Esophagus muscularis mucosa (tissue), 4 donors: ENCODE measurements around the gene ADAT1. TPM values are rescaled to one million over a fixed set of nuclear protein-coding genes. Genes with fewer than 3 reads are reported as not detected.

Experiments
- DNase-seq: peaks from one replicate; pipeline ENCODE4 v3.0.0-alpha.2; 2017; ENCODE audit errors: extremely low spot score
- H3K27ac ChIP-seq, 4 donors: fragments of 200-600 bp; sonication (generic); replicated peaks in 1 of 4; 1 replicate in 3 of 4; 2 replicates in 1 of 4; pipeline ENCODE4 v1.5.1; 2016 to 2019; ENCODE audit warnings: mild to moderate bottlenecking in 1 of 4
- H3K27me3 ChIP-seq, 4 donors: fragments of 200-600 bp; sonication (generic); one replicate each; pipeline versions ENCODE4 v1.5.1 to v1.6.0; 2016 to 2019
- H3K36me3 ChIP-seq, 4 donors: fragments of 200-600 bp; sonication (generic); one replicate each; pipeline ENCODE4 v1.5.1; 2016 to 2019
- H3K4me1 ChIP-seq, 4 donors: fragments of 200-600 bp; sonication (generic); one replicate each; pipeline ENCODE4 v1.5.1; 2016 to 2019
- H3K4me3 ChIP-seq, 4 donors: fragments of 200-600 bp; sonication (generic); 1 replicate in 2 of 4; 2 replicates in 2 of 4; pipeline ENCODE4 v1.5.1; 2016 to 2019; ENCODE audit warnings: mild to moderate bottlenecking in 4 of 4, moderate library complexity in 1 of 4
- H3K9me3 ChIP-seq, 4 donors: fragments of 200-600 bp; sonication (generic); 1 replicate in 3 of 4; 2 replicates in 1 of 4; pipeline ENCODE4 v1.5.1; 2016 to 2019
- EP300 ChIP-seq: sonication (generic); formaldehyde crosslinking; IDR thresholded peaks from one replicate; pipeline ENCODE4 v1.6.1; 2017; ENCODE audit warnings: antibody characterized with exemption
- POLR2A ChIP-seq: fragments of 450-650 bp; IDR thresholded peaks from one replicate; pipeline ENCODE4 v1.6.1; 2017; ENCODE audit warnings: antibody characterized with exemption, moderate library complexity, mild to moderate bottlenecking, low read depth
- POLR2AphosphoS5 ChIP-seq, 2 donors: sonication (generic); formaldehyde crosslinking; IDR thresholded peaks; one replicate each; pipeline ENCODE4 v1.6.1; 2017; ENCODE audit warnings: antibody characterized with exemption in 2 of 2
- WGBS: methylation state at CpG from one replicate; pipeline ENCODE4 v1.1.5; 2018; 5-methylcytosine and 5-hydroxymethylcytosine counted together
- intact Hi-C: fragments of 100-400 bp; cut with DNase I; formaldehyde crosslinking; loops from one replicate; pipeline ENCODE4 v1.15.1; 2023
- total RNA-seq, 4 donors: library from RNA; depleted of rRNA; stranded (reverse); fragments of >200 nt; gene quantifications; one replicate each; pipeline versions ENCODE4 v1.1.0 to v1.2.1, GENCODE V29; 2016
- TF ChIP-seq, protein P1 (sequence below), 3 experiments: fragments of 200-600 bp in 2 of 3; fragments of 450-650 bp in 1 of 3; sonication (generic) in 2 of 3; IDR thresholded peaks; one replicate each; pipeline ENCODE4 v1.5.1; 2017 to 2019; ENCODE audit warnings: antibody characterized with exemption in 3 of 3, mild to moderate bottlenecking in 2 of 3, moderate library complexity in 1 of 3

Gene ADAT1
- total RNA-seq, 4 donors from 2014 or later = 17.0 to 33.6 (median 22.7) TPM

DNA sequence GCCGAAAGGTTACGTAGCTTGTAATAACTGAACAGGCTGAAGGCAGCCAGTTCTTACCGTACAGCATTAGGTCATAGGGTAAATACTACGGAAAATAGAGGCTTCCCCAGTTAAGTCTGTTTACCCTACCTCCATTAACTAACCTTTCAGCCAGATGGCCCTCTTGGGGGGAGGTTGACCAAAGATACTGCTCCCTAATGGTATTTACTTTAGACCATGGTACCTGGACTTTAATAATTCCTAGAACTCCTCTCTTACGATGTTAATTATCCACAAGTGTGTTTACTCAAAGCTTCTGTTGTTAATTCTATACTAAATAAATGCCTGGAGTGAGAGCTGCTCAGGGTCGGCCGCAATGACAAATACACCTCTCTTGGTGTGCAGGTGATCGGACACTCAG, 9.8 kb upstream of the ADAT1 start:
- WGBS = 91% methylated on average over 8 of the region's 8 CpGs
- Histone ChIP-seq H3K4me3 (no peak overlapping the region), H3K27me3 (no peaks in the 10 kb centered on the region), H3K4me1 (no peaks in the 10 kb centered on the region), H3K27ac (no peak overlapping the region), H3K9me3 (no peaks in the 10 kb centered on the region), H3K36me3 (peaks cover 98 to 100% (median 99%) of the 10 kb centered on the region in 4 donors)
- TF ChIP-seq EP300 (no peak), POLR2AphosphoS5 (IDR thresholded peaks at IDR 0.05) (no peak), POLR2A (no peak)
- TF ChIP-seq, protein P1, sequence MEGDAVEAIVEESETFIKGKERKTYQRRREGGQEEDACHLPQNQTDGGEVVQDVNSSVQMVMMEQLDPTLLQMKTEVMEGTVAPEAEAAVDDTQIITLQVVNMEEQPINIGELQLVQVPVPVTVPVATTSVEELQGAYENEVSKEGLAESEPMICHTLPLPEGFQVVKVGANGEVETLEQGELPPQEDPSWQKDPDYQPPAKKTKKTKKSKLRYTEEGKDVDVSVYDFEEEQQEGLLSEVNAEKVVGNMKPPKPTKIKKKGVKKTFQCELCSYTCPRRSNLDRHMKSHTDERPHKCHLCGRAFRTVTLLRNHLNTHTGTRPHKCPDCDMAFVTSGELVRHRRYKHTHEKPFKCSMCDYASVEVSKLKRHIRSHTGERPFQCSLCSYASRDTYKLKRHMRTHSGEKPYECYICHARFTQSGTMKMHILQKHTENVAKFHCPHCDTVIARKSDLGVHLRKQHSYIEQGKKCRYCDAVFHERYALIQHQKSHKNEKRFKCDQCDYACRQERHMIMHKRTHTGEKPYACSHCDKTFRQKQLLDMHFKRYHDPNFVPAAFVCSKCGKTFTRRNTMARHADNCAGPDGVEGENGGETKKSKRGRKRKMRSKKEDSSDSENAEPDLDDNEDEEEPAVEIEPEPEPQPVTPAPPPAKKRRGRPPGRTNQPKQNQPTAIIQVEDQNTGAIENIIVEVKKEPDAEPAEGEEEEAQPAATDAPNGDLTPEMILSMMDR (IDR thresholded peaks at IDR 0.05) = no peak
- intact Hi-C loops = no loop called here
- no peak for DNase-seq

GRCh38 chr16:75630052-75630451, 7.0 kb upstream of the ADAT1 start:
- H3K4me3 ChIP-seq = no peak overlapping the region
- no peaks in the 10 kb centered on the region for H3K27me3 ChIP-seq
- TF ChIP-seq POLR2A (no peak), EP300 (no peak), POLR2AphosphoS5 (IDR thresholded peaks at IDR 0.05) (no peak)
- TF ChIP-seq, protein P1 (IDR thresholded peaks at IDR 0.05) = no peak
- peaks cover 80 to 99% (median 95%) of the 10 kb centered on the region in 4 donors for H3K36me3 ChIP-seq
- DNase-seq = no peak
- 87% methylated on average over 3 of the region's 3 CpGs for WGBS
- no peaks in the 10 kb centered on the region for H3K9me3 ChIP-seq
- H3K27ac ChIP-seq = no peak overlapping the region
- intact Hi-C loops = no loop called here
- no peaks in the 10 kb centered on the region for H3K4me1 ChIP-seq

GRCh38 chr16:75629132-75629531, 6.1 kb upstream of the ADAT1 start:
- TF ChIP-seq EP300 = no peak
- TF ChIP-seq POLR2AphosphoS5 (IDR thresholded peaks at IDR 0.05) = no peak
- TF ChIP-seq, protein P1 (IDR thresholded peaks at IDR 0.05) = no peak
- TF ChIP-seq POLR2A = no peak
- H3K9me3 ChIP-seq = no peaks in the 10 kb centered on the region
- intact Hi-C loops = loop anchor here (10.0 kb wide), 1 partner anchor 154 kb away; no protein-coding TSS in a partner anchor
- no peak for DNase-seq
- peaks cover 71 to 90% (median 86%) of the 10 kb centered on the region in 4 donors for H3K36me3 ChIP-seq
- WGBS = 92% methylated on average over 10 of the region's 10 CpGs
- no peaks in the 10 kb centered on the region for H3K4me1 ChIP-seq
- no peak overlapping the region for H3K27ac ChIP-seq
- H3K4me3 ChIP-seq = no peak overlapping the region
- no peaks in the 10 kb centered on the region for H3K27me3 ChIP-seq

DNA sequence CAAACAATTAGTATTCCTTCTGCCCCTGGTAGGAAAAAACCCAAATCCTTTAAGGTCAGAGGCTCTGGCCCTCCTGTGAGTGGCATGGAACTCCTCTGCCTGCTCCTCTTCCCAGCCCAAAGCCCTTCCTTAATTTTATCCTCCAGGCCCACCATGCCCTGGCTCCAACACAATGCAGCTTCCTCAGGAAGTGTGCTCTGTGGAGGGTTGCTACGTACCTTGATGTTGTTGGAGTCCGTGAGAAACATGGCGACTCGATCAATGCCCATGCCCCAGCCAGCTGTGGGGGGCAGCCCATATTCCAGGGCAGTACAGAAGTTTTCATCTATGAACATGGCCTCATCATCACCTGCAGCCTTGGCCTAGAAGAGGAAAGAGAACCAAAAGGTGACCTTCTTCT, 5.3 kb upstream of the ADAT1 start:
- intact Hi-C loops = loop anchor here (10.0 kb wide), 1 partner anchor 154 kb away; no protein-coding TSS in a partner anchor
- TF ChIP-seq POLR2A (no peak), EP300 (no peak), POLR2AphosphoS5 (IDR thresholded peaks at IDR 0.05) (no peak)
- TF ChIP-seq, protein P1 (IDR thresholded peaks at IDR 0.05) = no peak
- H3K4me3 ChIP-seq = no peak overlapping the region
- H3K27me3 ChIP-seq = no peaks in the 10 kb centered on the region
- H3K36me3 ChIP-seq = peaks cover 63 to 82% (median 78%) of the 10 kb centered on the region in 4 donors
- DNase-seq = no peak
- H3K9me3 ChIP-seq = no peaks in the 10 kb centered on the region
- WGBS = 85% methylated on average over 4 of the region's 4 CpGs
- H3K27ac ChIP-seq = no peak overlapping the region
- H3K4me1 ChIP-seq = peaks cover 0 to 5% (median 2%) of the 10 kb centered on the region in 4 donors

DNA sequence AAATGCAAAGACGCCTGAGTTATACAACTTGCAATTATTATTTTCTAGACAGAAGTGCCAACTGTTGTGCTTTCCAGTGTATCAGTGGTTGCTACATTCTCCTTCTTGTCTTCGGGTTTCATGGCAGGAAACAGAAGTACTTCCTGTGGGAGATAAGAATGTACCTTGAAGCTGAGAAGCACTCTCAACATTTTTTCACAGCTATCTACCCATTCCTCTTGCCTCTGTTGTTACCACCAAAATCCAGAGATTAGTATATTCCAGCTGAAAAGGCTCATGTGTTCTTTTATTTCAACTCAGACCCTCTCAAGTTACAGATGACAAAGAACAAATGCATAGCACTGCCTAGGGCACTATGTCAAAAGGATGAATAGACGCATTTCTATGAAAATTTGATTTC, 4.8 kb upstream of the ADAT1 start:
- Histone ChIP-seq H3K4me3 (no peak overlapping the region), H3K9me3 (no peaks in the 10 kb centered on the region), H3K27me3 (no peaks in the 10 kb centered on the region), H3K36me3 (peaks cover 58 to 77% (median 73%) of the 10 kb centered on the region in 4 donors), H3K4me1 (peaks cover 0 to 5% (median 2%) of the 10 kb centered on the region in 4 donors), H3K27ac (no peak overlapping the region)
- intact Hi-C loops = loop anchor here (10.0 kb wide), 1 partner anchor 153 kb away; no protein-coding TSS in a partner anchor
- no peak for DNase-seq
- WGBS = 63% methylated on average over 3 of the region's 3 CpGs
- TF ChIP-seq, protein P1 (IDR thresholded peaks at IDR 0.05) = no peak
